Spleen (tissue), 7 donors: ENCODE data around the gene RNF130.

Experiments
- POLR2A ChIP-seq, 3 donors: fragments of 450-650 bp; IDR thresholded peaks; one replicate each; pipeline ENCODE4 v1.5.1; 2017; ENCODE audit warnings: antibody characterized with exemption in 3 of 3, mild to moderate bottlenecking in 1 of 3
- POLR2AphosphoS5 ChIP-seq, 3 donors: sonication (generic); formaldehyde crosslinking; IDR thresholded peaks; one replicate each; pipeline ENCODE4 v1.5.1; 2017; ENCODE audit warnings: antibody characterized with exemption in 3 of 3
- TF ChIP-seq, protein P1 (sequence below), 11 experiments: fragments of 200-600 bp in 7 of 11; fragments of 450-650 bp in 4 of 11; sonication (generic) in 4 of 11; IDR thresholded peaks in 8 of 11; conservative IDR thresholded peaks in 3 of 11; 1 replicate in 7 of 11; 2 replicates in 4 of 11; pipeline versions ENCODE4 v1.4.0 to v1.8.0; 2016 to 2021; ENCODE audit warnings: antibody characterized with exemption in 11 of 11, inconsistent platforms in 4 of 11, mild to moderate bottlenecking in 1 of 11
- donor health status: DM: no; HTN: no; CAD: no; lungs with moderate emphysema.
- donor health status: DM: no; HTN: no; CAD: no.
- donor health status: DM: no; HTN: no; CAD: no.

DNA sequence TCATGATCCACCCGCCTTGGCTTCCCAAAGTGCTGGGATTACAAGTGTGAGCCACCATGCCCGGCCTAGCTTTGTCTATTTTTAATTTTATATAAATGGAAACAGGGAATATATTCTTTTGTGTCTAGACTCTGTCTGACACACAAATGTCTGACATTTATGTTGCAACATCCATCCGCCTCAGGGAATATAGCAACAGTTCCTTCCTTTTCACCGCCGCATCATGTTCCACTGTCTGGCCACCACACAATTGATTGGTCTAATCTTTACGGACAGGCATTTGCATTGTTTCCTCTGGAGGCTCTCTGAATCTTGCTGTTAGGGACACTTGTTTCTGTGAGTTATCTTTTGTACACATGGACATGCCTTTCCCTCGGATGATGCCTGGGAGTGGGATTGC, 143.7 kb downstream of the RNF130 start:
- TF ChIP-seq, protein P1, sequence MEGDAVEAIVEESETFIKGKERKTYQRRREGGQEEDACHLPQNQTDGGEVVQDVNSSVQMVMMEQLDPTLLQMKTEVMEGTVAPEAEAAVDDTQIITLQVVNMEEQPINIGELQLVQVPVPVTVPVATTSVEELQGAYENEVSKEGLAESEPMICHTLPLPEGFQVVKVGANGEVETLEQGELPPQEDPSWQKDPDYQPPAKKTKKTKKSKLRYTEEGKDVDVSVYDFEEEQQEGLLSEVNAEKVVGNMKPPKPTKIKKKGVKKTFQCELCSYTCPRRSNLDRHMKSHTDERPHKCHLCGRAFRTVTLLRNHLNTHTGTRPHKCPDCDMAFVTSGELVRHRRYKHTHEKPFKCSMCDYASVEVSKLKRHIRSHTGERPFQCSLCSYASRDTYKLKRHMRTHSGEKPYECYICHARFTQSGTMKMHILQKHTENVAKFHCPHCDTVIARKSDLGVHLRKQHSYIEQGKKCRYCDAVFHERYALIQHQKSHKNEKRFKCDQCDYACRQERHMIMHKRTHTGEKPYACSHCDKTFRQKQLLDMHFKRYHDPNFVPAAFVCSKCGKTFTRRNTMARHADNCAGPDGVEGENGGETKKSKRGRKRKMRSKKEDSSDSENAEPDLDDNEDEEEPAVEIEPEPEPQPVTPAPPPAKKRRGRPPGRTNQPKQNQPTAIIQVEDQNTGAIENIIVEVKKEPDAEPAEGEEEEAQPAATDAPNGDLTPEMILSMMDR (IDR thresholded peaks at IDR 0.05 in 8 of 11, conservative IDR thresholded peaks at IDR 0.05 in 3 of 11): no peak
- TF ChIP-seq POLR2A (IDR thresholded peaks at IDR 0.05) (no peak), POLR2AphosphoS5 (IDR thresholded peaks at IDR 0.05) (no peak)
